GM19193 (cell line): ENCODE measurements around the gene SLAMF9.

Experiments used
- POLR2A ChIP-seq: IDR thresholded peaks from 4 replicates; pipeline ENCODE4 v1.6.1; 2011; ENCODE audit not compliant: insufficient read depth, insufficient read length; ENCODE audit errors: extremely low read depth

SLAMF9 gene

DNA sequence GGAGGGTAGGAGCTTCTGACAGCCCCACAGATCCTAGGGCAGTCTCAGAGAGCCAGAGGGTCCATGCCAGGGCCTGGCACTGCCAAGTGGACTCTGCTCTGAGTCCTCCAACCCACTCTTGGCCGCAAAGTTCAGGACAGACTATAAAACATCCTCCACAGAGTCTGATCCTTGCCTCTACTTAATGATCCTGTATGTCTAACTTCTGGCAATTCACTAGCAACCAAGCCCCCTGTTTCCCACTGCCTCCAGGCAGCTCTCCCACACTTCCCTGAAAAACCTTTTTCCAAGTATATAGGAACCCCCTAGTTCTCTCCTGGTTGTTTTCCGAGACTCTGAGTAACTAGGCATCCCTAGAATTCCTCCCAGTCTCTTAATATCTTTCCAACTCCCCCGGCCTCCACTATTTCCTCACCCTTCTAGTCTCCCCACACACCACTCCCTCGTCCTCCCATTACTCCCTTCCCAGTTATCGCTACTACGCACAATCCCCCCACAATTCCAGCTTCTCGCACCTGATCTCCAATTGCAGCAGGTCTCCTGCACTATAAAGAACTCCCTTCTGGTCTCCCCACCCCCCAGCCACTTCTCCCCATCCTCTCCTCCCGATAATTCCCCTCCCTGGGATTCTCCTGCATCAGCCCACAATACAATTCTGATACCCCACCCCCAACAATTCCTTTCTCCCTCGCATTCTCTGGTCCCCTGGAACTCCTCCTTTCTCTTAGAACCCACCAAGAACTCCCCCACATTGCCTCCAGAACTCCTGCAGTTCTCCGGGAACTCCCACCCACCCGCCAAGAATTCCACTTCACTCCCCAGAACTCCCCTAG is 9.2 kb downstream of the SLAMF9 start:
- TF ChIP-seq POLR2A = no peak

DNA sequence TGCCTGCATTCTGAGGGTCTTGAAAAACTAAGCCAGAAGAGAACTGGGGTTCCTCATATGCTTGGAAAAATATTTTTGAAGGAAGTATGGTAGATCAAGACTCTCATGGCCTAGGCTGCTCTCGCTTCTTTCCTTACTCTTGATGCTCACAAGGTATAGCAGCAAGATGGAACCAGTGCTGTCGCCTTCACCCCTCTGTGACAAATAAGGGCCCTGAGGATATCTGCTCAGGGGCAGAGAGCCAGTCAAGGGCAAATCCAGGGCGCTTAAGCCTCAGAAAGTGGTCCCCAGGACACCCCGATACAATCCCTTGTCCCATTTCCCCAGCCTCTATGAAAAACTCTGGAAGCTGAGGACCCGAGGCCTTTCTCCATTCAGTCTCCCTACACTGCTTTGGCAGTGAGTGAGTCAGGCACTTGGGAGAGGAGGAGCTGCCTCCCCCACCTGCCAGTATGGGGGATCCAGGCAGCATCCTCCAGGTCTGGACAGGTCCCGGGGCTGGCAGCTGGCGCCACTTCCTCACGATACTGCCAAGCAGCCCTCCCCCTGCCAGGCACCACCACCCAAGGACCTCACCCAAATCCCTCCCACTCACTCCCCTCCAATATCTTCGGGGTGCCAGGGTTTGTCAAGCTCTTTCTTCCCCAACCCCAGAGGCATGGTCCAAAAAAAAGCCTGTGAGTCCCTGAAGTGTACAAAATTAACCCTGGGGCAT is 10.0 kb downstream of the SLAMF9 start:
- no peak for TF ChIP-seq POLR2A

DNA sequence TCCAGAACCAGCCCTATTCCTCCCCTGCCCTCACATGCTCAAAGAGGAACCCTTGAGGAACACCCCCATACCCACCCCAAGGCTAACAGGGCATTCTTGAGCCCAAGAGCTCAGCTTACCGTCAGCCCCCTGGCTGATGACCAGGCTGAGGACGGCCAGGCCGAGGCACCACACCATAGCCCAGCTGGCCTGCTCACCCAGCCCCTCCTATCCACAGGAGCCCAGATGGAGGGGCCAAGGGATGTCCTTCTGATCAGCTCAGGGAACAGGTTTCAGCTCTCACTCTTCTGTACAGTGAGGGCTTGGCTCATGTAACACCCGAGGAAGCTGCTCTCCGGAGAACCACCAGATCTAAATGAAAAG is 10.8 kb downstream of the SLAMF9 start:
- no peak for TF ChIP-seq POLR2A

DNA sequence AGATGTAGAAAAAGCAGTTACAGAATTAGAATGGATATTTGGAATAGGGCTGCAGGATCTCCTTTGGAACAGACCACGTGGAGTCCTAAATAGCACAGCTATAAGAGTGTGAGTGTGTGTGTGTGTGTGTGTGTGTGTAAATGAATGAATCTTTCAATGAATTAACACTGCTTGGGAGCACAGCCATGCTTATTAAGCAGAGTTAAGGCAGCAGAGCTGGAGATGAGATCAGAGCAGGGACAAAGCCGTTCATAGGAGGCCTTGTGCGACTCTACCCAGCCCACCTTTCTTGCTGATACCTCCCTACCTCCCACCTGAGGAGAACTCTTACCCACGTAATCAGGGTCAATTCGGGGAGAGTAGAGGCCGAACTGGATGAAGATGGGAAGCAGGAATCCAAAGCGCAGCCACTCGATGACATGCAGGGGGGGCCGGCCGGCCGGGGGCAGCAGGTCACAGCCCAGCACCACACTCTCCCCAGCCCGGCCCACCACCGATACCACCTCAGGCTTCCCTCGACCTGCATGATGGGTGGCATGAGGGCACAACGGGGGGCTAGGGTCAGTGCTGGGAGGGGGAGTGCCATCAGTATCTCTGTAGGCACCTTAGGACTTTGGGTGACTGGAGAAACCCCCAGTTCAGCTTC is 11.3 kb downstream of the SLAMF9 start:
- no peak for TF ChIP-seq POLR2A

DNA sequence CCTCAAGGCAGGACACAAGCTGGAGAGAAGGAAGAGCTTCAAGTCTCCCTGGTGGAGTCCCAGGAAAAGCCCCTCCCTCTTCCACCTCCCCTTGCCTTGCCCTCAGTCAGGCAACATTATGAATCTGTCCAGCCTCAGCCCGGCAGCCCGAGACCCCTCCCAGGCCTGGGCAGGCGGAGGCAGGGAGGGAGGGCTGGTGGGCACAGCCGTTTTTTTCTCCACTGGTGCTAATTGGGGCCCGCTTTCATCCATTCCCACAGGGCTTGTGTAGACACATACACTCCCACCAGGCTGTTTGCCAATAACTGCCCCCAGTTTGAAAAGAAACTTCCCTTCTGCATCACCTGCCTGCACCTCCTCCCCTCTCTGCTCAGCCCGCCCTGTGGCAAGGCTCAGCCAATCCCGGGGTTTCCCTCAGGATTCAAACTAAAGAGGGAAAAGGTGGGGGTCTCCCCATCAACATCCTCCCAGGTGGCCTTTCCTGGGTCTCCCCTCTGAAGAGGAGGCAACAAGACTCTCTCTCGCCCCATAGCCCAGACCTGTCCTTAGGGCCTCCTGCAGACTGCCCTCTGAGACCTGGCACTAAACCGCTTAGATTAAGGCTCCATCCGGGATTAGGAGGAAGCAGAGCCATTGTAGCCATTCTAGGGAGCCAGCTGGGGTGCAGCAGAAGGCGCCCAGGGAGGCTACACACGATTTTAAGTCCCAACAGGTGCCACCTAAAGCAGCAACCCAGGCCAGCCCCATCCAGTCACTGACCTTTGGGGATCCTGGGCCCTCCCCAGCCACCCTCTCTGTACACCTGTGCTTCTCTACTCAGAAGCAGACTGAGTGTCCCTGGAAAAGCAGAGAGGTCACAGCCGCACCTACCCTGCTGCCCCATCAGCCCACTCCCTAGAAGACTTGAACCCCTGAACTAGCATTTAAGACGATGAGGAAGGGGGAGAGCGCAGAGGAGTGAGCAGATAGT is 12.2 kb downstream of the SLAMF9 start:
- no peak for TF ChIP-seq POLR2A

DNA sequence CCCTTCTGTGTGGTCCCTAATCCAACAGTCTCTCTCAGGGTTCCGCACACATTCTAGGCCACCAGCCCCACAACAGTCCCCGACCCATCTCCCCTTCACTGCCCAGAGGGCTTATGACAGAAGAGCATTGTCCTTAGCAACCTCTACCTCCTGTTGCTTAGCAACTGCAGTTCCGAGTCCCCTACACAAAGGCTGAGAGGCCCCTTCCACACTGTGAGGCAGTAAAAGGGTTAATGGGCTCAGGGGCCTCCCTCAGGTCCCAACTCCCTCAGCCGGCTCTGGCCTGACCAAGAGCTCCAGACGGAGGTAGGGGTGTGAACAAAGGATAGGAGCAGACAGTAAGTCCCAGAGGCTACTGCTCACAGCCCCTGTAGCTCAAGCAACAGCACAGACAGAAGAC is 12.9 kb downstream of the SLAMF9 start:
- no peak for TF ChIP-seq POLR2A

DNA sequence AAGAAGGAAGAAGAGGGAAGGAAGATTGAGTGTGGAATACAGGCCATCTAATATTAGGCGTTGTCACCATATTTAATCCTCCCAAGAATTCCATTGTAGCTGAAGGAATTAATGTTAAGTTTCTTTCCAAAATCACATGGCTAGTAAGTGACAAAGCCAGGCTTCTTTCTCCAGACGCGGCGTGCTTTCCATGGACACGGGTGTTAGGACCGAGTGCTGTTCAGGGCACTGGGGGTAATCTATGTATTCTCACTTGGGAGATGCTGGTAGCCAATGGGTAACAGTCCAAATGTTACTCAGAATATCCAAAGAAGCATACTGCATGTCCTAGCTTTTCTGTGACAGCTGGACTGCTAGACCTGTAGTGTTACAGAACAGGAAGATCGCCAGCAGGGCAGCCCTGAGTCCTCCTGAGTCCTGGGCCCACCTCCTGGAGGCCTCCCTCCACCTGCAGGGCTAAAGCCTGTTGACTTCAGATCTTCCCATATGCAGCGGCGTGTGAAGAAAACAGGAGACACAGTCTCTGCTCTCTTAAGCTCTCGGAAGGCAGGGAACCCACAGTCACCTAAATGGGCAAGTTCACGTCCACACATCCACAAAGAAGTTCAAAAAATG is 13.9 kb downstream of the SLAMF9 start:
- no peak for TF ChIP-seq POLR2A

DNA sequence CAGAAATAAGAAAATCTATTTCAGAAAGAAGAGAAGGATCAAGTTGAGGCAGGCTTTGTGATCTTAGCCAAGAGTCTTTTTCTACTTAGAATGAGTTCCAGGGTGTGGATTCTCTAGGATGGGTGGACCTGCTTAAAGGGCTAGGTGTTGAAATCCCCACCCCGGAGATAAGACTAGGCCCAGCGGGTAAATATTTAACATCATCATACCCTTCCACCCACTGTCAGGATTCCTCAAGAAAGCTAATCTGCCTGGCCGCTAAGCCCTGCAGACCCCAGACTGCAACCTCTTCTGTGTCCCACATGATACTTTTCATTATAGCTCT is 14.4 kb downstream of the SLAMF9 start:
- TF ChIP-seq POLR2A = no peak

DNA sequence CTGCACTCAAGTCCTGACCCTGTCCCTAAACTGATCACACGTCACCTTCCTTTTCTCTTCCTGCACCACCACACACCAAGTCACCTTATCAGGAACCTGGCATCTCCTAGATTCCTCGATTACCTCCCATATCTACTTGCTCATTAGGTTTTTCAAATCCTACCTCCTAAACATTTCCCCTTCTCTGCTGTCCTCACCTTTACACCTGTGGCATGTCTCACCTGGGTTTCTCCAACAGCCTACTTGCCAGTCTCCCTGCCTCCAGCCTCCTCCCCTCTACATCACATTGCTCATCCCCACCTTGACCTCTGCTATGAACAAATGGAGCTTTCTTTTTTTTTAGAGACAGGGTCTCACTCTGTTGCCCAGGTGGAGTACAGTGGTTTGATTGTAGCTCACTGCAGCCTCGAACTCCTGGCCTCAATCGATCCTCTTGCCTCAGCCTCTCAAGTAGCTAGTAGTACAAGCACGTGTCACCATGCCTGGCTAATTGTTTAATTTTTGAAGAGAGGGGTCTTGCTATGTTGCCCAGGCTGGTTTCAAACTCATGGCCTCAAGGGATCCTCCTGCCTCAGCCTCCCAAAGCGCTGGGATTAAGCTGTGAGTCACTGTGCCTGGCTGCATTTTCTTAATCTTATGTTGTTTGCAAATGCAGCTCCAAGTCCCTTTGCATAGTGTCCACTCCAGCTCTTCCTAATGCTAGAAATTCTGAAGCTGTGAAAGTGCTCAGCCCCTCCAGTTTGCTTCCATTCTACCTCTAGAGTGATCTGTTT is 14.9 kb downstream of the SLAMF9 start:
- no peak for TF ChIP-seq POLR2A

DNA sequence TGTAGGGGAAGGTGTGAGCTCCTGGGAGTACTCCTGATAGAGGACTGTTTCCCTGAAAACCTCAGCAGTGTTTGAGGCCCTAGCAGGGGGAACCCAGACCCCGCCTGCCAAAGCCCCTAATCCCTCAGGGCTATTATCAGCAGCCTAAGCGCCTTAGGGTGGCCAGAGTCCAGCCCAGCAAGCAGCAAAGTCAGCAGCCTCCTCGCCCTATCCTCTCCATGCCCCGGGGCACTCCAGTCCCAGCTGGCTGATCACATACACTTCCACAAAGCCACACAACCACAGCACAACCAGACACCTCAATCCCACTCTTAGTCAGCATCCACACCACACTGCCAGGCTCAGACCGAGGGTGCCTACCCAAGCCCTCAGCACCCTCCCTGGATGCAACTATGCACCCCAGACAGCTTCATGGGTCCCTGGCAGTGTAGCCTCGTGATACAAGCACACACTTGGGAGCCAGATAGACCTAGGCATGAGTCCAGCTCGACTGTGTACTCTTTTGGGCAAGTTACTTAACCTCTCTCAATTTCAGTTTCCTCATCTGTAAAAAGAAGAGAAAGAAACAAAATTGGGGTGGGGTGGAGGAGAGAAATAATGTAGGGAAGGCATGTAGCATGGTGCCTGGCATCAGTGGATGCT is 15.7 kb downstream of the SLAMF9 start:
- no peak for TF ChIP-seq POLR2A

DNA sequence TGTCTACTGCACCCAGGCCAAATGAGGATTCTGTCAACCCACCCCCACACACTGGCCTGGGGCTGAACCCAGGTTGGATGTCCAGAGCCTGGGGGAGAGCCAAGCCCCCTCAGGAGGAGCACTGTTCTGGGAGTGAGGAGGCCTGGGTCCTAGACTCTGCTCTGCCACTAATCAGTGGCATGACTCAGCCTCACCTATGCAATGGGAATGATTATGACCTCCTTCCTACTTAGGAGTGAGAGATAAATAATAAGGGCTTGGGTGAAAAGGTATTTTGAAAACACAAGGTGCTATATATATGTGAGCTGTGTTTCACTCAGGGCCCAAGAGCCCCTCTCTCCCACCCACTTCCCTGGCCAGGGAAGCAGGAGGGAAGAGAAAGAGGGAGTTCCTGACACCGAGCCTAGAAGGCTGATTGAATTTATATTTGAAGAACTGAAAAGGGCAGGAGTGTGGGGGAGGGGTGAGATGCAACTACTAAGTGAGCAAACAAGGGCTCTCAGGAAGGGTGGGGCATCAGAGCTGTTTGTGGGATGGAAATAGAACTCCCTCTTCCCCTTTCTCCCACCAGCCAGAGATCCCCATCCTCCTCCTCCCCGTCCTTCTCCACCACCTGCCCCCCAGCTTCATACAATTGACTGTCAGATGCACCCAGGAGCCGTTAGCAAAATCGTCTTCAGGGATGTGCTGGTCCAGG is 16.8 kb downstream of the SLAMF9 start:
- TF ChIP-seq POLR2A = no peak

DNA sequence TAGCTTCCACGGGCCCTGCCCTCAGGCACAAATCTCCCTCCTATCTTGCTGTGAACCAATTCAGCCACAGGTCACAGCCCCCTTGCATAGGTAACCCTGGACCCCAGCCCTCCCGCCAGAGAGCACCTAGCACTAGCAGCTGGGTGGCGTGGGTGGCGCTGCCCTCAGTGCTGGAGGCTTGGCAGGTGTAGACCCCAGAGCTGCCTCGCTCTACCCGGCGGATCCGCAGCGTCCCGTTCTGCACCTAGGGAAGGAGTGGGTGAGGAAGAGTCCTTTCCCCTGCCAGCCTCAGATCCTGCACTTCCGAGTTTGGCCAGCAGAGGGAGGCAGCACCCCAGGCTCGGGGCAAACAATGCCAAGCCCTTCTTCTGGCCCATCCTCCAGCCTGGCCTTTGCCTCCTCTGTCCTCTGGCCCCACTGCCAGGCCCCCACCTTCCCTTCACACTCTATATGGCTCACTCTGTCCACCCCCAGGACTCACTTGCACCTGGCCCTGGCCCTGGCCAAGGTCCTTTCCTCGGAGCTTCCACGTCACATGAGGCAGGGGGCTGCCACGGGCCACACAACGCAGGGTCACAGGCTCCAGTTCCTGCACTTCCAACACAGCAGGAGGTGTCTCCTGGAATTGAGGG is 17.6 kb downstream of the SLAMF9 start:
- TF ChIP-seq POLR2A = no peak
